ENCODE results near the gene CREB3L2.

CREB3L2 gene

GRCh38 chr7:137960020-137960419 is 41.9 kb downstream of the CREB3L2 start:
- no peak for DNase-seq (ENCODE audit: low read depth)
- TF ChIP-seq CTCF (IDR thresholded peaks at IDR 0.05; ENCODE audit: low read length, missing control alignments): no peak
- H3K4me3 ChIP-seq (replicated peaks; ENCODE audit: low read depth, low read length): no peak overlapping the region

DNA sequence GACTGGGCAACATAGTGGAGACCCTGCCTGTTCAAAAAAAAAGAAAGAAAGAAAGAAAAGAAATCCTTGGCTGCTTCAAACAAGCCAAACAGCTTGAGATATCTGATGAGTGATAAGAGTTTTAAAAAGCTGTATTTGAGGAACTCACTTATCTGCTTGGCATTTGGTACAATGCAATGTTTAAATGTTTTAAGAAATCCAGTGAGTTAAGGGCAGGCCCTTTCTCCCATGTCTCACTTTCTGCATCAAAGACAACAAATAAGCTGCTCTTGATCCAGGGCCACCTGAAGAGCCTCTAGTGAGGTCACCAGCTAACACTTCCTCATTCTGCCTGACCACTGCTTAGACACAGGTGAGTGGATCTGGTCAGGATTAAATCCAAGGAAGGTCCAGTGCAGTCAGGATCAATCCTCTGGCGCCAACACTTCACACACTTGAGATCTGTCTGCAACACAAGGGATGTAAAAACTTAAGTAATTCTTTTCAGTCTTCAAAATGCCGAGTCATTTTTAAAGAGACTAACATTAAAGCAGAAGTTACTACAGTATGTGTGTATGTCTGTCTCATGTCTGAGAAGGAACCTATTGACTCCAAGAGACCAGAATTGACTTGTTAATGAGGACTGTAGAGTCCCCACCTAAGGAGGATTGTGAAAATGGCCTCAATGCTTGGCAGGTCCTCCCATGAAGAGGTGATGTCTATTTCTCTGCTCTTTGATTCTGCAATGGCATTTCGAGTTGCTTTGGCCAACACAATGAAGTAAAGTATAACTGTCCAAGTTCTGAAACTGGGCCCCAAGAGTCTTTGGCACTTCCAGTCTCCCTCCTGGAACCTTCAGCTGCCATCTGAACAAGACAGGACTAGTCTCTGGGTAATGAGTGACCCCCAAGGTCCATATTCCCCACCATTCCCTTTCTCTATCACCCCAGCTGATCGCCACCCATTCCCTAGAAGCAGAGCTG is 43.1 kb downstream of the CREB3L2 start:
- H3K4me3 ChIP-seq (replicated peaks; ENCODE audit: low read depth, low read length): no peak overlapping the region
- no peak for TF ChIP-seq CTCF (IDR thresholded peaks at IDR 0.05; ENCODE audit: low read length, missing control alignments)
- DNase-seq (ENCODE audit: low read depth): no peak

- peak; percentile 59 for DNase-seq (ENCODE audit: low read depth)
- no peak for TF ChIP-seq CTCF (IDR thresholded peaks at IDR 0.05; ENCODE audit: low read length, missing control alignments)
- H3K4me3 ChIP-seq (replicated peaks; ENCODE audit: low read depth, low read length): no peak overlapping the region
These were observed 44.0 kb downstream of the CREB3L2 start for GRCh38 chr7:137957887-137958286.

DNA sequence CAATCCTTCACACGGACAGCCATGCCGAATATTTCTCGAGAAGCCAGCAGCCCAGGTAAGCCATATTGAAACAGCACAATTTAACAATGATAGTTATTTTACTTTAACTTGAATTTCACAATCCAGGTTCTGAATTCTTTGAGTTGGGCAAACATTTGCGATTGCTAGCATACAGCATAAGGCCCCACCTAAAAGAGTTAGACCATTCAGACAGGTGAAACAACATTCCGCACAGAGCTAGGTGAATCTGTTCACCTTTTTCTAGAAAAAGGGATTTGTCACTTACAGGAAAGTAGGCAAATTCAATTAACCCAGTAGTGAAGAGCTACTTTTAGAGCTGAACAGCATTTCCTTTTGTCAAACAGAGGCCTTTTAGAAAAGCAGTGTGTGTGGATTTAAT is 45.3 kb downstream of the CREB3L2 start:
- no peak for DNase-seq (ENCODE audit: low read depth)
- no peak overlapping the region for H3K4me3 ChIP-seq (replicated peaks; ENCODE audit: low read depth, low read length)
- TF ChIP-seq CTCF (IDR thresholded peaks at IDR 0.05; ENCODE audit: low read length, missing control alignments): no peak

DNA sequence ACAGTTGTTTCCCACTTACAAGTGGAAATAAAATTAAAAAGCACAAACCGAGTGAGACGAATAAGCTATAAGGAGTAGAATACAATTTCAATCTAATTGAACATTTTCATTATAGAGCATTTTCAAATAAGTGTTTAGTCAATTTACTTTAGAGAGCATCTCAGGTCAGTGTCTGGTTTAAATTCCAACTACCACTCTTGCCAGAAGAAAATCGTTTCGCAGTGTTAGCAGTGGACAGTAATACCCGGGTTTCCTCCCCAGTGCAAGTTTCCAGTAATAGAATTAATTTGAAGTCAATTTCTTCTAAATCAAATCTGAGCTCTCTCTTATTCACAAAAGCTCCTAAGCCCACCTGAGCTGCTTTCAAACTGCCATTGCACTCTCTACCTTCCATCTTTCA is 45.7 kb downstream of the CREB3L2 start:
- H3K4me3 ChIP-seq (replicated peaks; ENCODE audit: low read depth, low read length): no peak overlapping the region
- DNase-seq (ENCODE audit: low read depth): no peak
- no peak for TF ChIP-seq CTCF (IDR thresholded peaks at IDR 0.05; ENCODE audit: low read length, missing control alignments)

DNA sequence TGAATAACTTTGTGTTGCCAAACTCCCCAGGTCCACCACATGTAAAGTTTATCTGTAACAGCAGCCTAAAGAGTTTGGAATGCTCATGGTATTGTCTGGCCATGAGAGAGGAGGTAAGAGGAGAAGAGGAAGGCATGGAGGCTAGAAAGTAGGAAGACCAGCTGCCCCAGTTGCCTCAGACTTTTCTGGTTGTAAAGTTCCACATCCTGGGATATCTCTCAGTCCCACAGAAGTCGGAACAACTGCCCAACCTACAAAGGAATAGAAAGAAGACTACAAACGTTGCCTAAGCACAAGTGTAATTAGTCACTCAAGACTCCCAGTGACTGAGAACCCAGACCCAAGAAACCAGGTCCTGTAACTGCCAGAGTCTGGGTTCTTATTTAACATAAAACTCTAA is 47.3 kb downstream of the CREB3L2 start:
- no peak for DNase-seq (ENCODE audit: low read depth)
- no peak for TF ChIP-seq CTCF (IDR thresholded peaks at IDR 0.05; ENCODE audit: low read length, missing control alignments)

More for the DNA sequence above, 47.3 kb downstream of the CREB3L2 start:
- H3K4me3 ChIP-seq (replicated peaks; ENCODE audit: low read depth, low read length): no peak overlapping the region

All from fibroblast of pulmonary artery (primary cell).